GM08714 (cell line): ENCODE data around the gene ZCCHC3.

Experiments
- H3K4me3 ChIP-seq: fragments of 200-500 bp; sonication (Bioruptor generic); 2 replicates; pipeline ENCODE4 v1.5.1; 2014; ENCODE audit warnings: mild to moderate bottlenecking, low read length, inconsistent platforms
- ZNF274 ChIP-seq: IDR thresholded peaks from 2 replicates; pipeline ENCODE4 v1.6.1; 2012; ENCODE audit warnings: mild to moderate bottlenecking, low read depth, low read length

The ZCCHC3 gene

DNA sequence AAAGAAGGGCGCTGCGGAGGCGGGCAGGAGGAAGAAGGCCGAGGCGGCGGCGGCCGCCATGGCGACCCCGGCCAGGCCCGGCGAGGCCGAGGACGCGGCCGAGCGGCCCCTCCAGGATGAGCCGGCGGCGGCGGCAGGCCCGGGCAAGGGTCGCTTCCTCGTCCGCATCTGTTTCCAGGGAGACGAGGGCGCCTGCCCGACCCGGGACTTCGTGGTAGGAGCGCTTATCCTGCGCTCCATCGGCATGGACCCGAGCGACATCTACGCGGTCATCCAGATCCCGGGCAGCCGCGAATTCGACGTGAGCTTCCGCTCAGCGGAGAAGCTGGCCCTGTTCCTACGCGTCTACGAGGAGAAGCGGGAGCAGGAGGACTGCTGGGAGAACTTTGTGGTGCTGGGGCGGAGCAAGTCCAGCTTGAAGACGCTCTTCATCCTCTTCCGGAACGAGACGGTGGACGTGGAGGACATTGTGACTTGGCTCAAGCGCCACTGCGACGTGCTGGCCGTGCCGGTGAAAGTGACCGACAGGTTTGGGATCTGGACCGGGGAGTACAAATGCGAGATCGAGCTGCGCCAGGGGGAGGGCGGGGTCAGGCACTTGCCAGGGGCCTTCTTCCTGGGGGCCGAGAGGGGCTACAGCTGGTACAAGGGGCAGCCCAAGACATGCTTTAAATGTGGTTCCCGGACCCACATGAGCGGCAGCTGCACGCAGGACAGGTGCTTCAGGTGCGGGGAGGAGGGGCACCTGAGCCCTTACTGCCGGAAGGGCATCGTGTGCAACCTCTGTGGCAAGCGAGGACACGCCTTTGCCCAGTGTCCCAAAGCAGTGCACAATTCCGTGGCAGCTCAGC lies 780 bp downstream of the ZCCHC3 start:
- TF ChIP-seq ZNF274, result no peak
- H3K4me3 ChIP-seq, result peak overlapping the region; percentile 87

GRCh38 chr20:298776-299391 lies 1.5 kb downstream of the ZCCHC3 start:
- H3K4me3 ChIP-seq, result peak overlapping the region; percentile 87
- no peak for TF ChIP-seq ZNF274

DNA sequence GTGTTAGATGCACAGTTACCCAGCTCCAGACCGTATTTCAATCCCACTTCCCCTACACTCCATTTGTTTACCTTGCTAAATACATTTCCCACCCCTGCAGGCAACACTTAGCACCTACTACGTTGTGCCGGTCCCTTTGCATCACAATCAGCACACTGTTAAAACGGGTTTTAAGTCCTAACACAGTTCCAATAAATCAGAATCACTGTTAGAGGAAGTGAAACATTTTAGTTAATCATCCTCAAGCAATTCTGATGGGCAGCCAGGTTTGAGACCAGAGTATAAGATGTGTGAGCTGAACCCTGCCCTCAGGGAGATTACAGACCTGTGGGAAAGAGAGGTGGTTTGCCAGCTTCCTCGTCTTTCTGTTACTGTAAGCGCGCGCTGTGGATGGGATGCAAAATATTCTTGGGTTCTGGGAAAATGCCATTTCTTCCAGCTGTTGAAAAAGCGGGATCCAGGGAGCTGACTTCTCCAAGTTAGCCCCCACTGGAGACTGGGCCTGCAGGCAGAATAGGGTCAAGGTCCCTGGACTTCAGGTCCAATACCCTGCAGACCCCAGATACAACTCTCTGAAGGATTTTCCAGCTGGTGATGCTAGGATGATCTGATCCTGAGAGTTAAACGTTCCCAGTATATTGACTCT lies 3.1 kb downstream of the ZCCHC3 start:
- H3K4me3 ChIP-seq, result no peak overlapping the region
- no peak for TF ChIP-seq ZNF274

- no peak overlapping the region for H3K4me3 ChIP-seq
- no peak for TF ChIP-seq ZNF274
These were observed 4.8 kb downstream of the ZCCHC3 start for GRCh38 chr20:301886-302848.

DNA sequence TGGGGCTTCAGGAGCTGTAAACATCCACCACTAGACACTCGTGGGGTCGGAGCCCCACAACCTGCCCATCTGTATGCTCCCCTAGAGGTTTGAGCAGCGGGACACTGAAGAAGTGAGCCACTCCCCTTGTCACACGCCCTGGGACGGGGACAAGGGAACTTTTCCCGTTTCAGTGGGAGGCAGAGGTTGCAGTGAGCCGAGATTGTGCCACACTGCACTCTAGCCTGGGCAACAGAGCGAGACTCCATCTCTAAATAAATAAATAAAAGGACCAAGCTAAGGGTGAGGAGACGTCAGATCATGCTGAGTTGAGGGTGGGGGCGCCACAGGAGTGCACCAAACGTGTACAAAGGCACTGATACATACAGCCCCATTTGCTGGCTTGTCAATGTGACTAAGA lies 8.4 kb downstream of the ZCCHC3 start:
- no peak overlapping the region for H3K4me3 ChIP-seq
- no peak for TF ChIP-seq ZNF274

DNA sequence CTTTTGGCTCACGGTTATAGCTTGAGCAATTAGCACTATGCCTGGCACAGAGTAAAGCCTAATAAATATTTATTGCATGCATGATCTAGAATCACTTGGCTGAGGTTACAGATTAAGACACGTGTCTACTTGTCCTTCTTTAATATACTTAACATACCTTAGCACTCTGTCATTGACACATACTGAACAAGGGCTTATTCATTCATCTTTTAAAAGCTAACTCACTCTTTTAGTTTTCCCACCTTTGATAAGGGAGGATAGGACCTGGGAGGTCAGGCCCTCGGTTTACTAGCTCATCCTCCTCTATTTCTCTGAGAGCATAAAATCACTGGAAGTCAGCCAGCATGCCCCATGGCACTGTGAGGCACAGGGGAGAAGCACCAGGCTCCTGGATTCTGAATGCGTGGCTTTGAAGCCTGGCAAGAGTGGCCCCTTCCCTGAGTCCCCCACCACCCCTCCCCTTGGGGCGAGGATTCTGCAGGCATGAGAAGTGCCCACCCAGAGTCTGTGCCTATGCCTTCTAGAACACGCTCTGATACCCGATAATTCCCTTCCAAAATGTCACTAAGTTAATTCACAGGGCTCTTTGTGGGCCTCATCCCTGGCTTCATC lies 11.2 kb downstream of the ZCCHC3 start:
- no peak for TF ChIP-seq ZNF274
- H3K4me3 ChIP-seq, result no peak overlapping the region

- H3K4me3 ChIP-seq, result no peak overlapping the region; the same call in 1 of the 2 replicates
- TF ChIP-seq ZNF274, result no peak
These were observed 12.0 kb downstream of the ZCCHC3 start for GRCh38 chr20:309306-309840.

GRCh38 chr20:309841-310644 lies 12.7 kb downstream of the ZCCHC3 start:
- TF ChIP-seq ZNF274, result no peak
- H3K4me3 ChIP-seq, result peak overlapping the region; percentile 8; the same call in 1 of the 2 replicates

DNA sequence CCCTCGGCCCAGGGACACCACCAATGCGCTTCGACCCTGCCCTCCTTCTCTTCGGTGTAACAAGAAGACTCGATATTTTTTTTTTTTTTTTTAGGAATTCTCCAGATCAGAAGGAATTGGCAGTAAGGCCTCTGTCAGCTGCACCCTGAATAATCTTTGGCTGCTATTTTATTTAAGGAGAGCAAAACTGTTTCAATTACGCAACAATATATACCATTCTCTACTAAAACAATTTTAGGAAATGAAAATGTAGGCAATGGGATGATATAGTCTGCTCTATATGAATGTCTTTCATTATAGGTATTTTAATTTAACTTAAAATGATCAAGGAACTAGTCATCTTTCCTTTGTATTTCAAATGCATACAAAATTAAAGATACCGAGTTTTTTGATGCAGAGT lies 13.3 kb downstream of the ZCCHC3 start:
- H3K4me3 ChIP-seq, result no peak overlapping the region; the same call in 1 of the 2 replicates

DNA sequence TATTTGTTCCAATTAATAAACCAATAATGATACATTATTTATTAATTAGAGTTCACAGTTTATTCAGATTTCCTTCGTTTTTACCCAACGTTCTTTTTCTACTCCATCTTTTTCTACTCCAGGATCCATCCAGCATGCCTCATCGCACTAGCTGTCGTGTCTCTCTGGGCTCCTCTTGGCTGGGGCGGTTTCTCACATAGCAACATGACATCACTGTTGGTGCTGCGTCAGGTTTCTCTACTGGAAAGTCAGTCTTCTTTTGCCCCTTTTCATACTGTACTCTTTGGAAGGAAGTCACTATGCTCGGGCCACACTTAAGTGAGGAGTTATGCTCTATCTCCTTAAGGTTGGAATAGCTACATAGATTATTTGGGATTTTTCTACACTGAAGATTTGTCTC lies 14.2 kb downstream of the ZCCHC3 start:
- TF ChIP-seq ZNF274, result no peak
- H3K4me3 ChIP-seq, result no peak overlapping the region

More for the DNA sequence above, 13.3 kb downstream of the ZCCHC3 start:
- no peak for TF ChIP-seq ZNF274

GRCh38 chr20:312067-312466 lies 14.7 kb downstream of the ZCCHC3 start:
- no peak overlapping the region for H3K4me3 ChIP-seq
- TF ChIP-seq ZNF274, result no peak

DNA sequence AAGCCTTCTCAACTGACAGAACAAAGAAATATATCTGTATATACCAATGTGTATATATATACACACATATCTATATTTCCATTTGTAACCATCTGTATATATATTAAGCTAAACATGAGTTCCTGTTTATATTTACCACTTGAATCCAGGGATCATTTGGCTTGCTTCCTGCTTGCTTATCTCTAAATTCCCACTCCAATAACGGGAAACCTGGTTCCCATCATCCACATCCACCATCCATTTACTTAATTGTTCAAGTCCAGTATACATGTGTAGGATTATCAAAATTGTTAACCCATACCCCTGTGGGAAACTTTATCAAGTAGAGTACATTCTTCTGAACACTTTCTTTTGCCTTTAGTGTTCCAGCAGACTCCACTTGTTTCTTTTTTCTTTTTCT lies 15.5 kb downstream of the ZCCHC3 start:
- no peak overlapping the region for H3K4me3 ChIP-seq

DNA sequence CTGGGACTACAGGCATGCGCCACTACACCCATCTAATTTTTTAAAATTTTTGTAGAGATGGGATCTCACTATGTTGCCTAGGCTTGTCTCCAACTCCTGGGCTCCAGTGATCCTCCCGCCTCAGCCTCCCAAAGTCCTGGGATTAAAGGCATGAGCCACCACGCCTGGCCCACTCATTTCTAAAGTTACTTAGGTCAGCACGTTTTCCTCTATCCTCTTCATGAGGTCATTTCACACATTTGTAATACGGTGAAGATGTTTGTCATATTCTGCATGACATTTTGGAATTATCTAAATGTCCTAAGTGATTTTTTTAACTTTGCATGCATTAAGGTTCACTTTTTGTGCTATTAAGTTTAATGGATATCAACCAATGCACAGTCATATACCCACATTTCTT lies 16.0 kb downstream of the ZCCHC3 start:
- TF ChIP-seq ZNF274, result no peak
- no peak overlapping the region for H3K4me3 ChIP-seq

More for the DNA sequence above, 15.5 kb downstream of the ZCCHC3 start:
- TF ChIP-seq ZNF274, result no peak
